GM21381 (cell line): ENCODE results near the gene VSIG10L.

Experiments used
- ATAC-seq: cut with Tn5 transposase; IDR thresholded peaks from one replicate; pipeline ENCODE4 v1.9.1; 2021; ENCODE audit warnings: mild to moderate bottlenecking, moderate library complexity; ENCODE audit not compliant: unreplicated experiment

Gene VSIG10L

DNA sequence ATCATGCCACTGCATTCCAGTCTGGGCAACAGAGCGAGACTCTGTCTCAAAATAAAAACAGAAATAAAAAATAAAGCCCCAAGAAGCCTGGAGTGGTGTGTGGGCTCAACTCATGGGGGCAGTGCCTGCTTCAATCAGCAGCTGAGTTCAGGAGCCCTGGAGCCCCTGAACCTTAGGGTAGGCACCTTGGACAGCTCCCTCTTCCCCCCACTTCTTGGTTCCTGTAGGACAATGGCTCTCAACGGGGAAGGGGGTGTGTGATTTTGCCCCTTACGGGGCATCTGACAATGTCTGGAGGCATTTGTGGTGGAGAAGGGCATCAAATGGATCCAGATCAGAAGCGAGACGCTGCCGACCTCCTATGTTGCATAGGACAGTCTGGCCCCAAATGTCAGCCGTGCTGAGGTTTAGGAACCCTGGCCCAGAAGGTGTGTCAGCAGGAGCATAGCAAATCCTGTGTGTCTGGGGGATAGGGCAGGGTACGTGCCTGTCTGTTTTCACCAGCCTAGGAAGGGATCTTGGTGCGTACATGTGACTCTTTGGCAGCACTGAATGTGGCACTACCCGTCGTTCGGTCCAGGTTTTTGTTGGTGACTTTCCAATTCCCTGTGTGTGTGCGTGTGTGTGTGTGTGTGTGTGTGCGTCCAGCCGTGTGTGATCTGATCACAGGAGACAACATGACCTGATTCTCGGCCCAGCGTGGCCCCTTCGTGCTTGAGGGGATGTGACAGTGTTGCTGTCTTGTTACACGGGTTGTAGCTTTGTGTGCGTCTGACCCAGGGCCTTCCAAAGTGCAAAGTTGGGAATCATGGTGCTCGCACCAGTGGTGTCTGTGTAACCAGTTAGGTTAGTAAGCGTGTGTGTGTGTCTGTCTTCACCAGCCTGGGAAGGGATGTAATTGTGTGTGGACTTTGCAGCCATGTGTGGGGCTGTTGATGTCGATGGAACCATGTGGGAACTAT lies 23.0 kb downstream of the VSIG10L start:
- no peak for ATAC-seq

DNA sequence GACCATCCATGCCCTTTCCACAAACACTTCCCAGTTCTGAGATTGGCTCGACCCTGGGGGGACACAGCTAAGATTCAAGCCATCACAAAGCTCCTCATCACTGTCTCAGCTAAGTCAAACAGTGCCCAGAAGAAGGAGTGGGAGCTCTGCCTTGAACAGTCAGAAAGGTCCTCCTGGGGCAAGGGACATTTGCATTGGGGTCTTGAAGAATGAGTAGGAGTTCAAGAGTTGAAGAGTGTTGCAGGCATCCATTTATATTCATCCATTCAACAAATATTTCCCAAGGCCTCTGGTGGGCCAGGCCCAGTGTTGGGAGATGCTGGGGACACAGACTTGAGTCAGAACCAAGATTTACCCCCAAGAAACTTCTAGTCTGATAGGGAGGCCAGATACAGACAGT lies 24.0 kb downstream of the VSIG10L start:
- no peak for ATAC-seq

- ATAC-seq, result no peak
Measured at GRCh38 chr19:51317376-51317775, 24.6 kb downstream of the VSIG10L start.

- no peak for ATAC-seq
Measured at GRCh38 chr19:51316688-51317087, 25.3 kb downstream of the VSIG10L start.

GRCh38 chr19:51311351-51312257 lies 30.3 kb downstream of the VSIG10L start, which contains the start of gene IGLON5:
TSS of gene IGLON5 (plus strand) at chr19:51311644. CDS start at chr19:51311848, 204 bp downstream.
- no peak for ATAC-seq

GRCh38 chr19:51305479-51305878 lies 36.5 kb downstream of the VSIG10L start:
- no peak for ATAC-seq

- no peak for ATAC-seq
Measured at GRCh38 chr19:51301266-51301665, 40.7 kb downstream of the VSIG10L start.

- no peak for ATAC-seq
Measured at GRCh38 chr19:51297406-51297805, 44.5 kb downstream of the VSIG10L start.

DNA sequence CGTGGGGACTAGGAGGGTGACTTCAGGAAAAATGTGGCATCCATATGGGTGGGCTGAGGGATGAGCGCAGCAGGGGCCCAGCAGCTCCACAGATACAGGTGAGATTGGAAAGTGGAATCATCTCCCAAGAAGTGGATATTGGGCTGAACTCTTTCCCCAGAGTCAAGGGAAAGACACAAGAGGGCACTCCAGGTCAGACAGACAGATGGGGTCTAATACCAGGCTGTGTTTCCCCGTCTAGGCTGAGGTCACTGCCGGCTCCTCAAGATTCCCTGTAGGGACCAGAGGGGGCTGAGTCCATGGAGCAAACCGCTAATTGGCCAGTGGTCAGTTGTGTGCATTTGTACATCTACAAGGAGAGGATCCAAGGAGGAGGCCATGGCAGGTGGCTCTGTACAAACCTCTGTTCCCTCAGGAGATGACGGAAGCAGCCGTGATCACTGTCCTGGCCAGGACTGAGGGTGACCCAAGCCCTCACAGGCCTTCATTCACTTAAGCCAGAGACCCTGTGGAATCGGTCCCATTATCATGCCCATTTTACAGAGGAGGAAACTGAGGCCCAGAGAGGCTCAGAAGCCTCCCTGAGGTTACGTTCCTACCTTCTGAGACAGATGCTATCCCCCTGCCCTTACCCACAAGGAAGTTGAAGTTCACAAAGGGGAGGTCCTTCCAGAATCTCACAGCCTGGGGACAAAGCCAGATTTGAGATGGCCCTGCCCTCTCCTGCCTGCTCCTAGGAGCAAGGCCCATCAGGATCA lies 45.4 kb downstream of the VSIG10L start:
- ATAC-seq, result no peak

- no peak for ATAC-seq
Measured at GRCh38 chr19:51295382-51296126, 46.4 kb downstream of the VSIG10L start.

DNA sequence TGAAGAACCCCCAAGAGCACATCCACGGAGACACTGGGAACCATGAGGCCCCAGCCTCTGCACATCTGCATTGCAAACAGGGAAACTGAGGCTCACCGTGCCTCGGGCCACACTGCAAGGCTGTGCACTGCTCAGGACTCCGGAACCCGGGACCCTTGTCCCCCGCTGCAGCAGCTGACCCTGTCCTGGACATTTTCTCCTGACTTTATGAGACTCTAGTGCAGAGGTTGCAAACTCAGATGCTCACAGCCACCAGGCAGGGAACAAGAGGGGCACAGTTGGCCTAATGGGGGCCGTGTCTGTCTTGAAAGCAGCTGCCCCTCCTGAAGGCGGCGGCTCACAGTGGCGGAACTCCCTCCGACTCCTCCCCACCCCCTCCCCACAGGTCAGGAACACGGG lies 47.0 kb downstream of the VSIG10L start:
- no peak for ATAC-seq

DNA sequence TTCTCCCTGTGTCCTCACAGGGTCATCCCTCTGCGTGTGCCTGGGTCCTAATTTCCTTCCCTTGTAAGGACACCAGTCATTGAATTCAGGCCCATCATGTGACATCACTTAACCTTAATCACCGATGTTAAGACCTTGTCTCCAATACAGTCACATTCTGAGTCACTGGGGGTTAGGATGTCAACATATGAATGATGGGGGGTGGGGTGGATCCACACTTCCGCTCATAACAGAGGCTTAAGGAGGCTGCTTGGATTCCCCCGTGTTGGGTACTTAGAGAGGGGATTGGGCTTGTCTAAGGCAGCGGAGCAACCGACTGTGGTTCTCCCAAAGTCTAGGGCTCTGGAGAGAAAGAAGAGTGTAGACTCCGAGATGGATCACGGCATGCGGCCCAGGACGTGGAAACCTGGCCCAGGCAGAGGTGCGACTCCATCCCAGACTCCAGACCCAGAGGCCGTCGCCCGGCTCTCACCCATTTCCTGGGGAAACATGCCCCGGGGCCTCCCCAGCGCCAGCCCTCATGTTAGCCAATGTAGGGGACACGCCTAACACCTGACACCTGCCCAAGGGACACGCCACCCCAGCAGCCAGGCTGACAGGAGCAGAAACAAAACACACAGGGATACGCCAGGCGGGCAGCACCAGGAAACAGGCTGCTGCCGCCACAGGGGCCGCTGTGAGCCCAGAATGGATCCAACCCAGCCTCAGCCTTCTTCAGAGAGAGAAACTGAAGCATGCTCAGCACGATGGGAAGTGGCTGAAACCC lies 47.5 kb downstream of the VSIG10L start:
- ATAC-seq, result no peak

DNA sequence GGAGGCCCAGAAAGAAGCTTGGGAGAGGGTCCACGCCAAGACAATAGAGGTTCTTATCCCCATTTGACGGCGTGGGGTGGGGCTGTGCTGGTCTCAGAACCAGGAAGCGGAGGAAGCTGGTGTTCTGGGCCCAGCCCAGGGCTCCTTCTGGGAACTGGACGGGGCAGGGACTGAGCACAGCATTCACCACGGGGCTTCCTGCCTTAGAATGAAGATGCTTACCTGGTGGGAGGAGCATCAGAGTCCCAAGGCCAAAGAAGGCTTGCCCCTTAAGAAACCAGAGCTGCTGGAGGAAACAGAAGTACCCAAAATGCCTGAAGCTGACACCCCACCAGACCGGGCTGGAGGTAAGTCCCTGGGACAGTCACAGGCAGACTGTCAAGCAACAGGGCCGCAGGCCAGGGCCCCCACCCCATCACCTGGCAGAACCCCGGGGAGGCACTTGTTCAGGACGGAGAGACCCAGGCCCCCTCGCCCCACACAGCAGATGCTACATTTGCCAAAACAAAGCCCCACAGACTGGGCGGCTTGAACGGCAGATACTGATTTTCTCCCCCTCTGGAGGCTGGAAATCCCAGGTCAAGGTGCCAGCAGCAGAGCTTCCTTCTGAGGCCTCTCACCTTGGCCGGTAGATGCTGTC lies 48.2 kb downstream of the VSIG10L start:
- no peak for ATAC-seq

DNA sequence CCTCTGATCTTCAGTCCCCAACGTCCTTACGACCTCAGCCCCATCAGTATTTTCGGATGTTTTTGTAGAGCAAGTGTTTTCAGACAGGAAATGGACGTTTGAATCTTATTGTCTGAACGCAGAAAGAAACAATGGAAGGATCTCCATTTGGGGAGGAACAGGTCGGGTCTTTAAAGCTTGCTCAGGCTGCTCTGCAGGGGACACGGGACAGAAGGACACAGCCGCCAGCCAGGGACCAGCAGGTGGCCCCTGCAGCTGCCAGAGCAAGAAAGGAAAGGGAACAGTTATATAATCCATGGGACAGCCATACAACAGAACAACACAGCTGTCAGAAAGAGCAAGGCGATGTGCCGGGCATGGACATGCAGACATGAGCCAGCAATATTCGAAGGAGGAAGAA lies 49.0 kb downstream of the VSIG10L start:
- ATAC-seq, result no peak

GRCh38 chr19:51289635-51290034 lies 52.3 kb downstream of the VSIG10L start:
- no peak for ATAC-seq

DNA sequence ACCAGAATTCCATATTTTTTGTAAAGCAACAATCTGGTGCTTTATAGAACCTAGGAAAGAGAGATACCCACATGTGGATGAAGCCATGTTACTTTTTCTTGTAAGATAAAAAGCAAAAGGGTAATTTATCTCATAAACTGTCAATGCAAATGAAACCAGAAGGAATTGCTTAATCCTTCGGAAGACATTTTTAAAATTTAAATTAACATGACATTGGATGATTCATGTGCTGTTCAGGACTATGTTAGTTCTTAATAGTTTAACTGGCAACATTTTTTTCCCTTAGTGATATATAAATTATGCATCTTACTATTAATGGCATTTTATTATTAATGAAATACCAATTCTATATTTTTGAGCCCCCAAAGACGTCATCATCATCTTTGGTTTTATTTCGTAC lies 56.3 kb downstream of the VSIG10L start:
- no peak for ATAC-seq

- ATAC-seq, result no peak
Measured at GRCh38 chr19:51282335-51282734, 59.6 kb downstream of the VSIG10L start.
